ENCODE measurements around the gene NR3C2. TPM values are rescaled to one million over a fixed set of nuclear protein-coding genes. Genes with fewer than 3 reads are reported as not detected.

Gene NR3C2
- total RNA-seq, 5 donors from 2014 or later (not counting 1 experiment from before 2014, with no cell fraction given) = 33.5 to 60.4 (median 34.5) TPM

DNA sequence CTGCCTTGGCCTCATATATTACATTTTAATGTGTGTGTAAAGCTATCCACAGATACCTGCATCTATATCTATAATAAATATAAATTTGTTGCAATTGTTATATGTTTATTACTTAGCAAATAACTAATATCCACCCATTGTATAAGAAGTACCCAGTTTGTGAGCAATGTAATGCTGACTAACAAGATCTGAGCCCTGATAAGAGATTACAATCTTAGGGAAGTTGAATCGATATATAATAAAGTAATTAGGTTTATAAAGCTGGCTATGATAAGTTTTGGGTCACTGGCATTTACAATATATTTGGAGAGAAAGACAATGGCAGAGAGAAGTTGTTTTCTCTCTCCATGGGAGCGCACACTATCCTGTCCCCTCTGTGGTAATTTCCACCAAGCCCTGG, 280.6 kb downstream of the NR3C2 start:
- no CpG with 5 or more reads among the region's 2 CpGs for WGBS (ENCODE audit: insufficient coverage)
- no peak for DNase-seq
- Histone ChIP-seq H3K36me3 (ENCODE audit: control insufficient read depth in 2 of 2, extremely low read depth in 1 of 2, insufficient read depth in 1 of 2, low read length in 1 of 2) (no peaks in the 10 kb centered on the region), H3K27ac (ENCODE audit: low read length) (no peak overlapping the region), H3K4me3 (ENCODE audit: control insufficient read depth in 1 of 2, extremely low read depth in 1 of 2, low read length in 1 of 2) (no peak overlapping the region), H3K4me1 (ENCODE audit: control insufficient read depth in 1 of 2, extremely low read depth in 1 of 2, insufficient read depth in 2 of 2, low read length in 2 of 2) (no peaks in the 10 kb centered on the region), H3K27me3 (replicated peaks in 1 of 2; ENCODE audit: control insufficient read depth in 2 of 2, extremely low read depth in 1 of 2, insufficient read depth in 2 of 2, low read length in 1 of 2) (no peaks in the 10 kb centered on the region), H3K9me3 (no peaks in the 10 kb centered on the region)
- H3K27me3 Mint-ChIP-seq = no peaks in the 10 kb centered on the region
- H3K27ac Mint-ChIP-seq = no peak overlapping the region
- peaks cover 0 to 16% (median 4%) of the 10 kb centered on the region in 3 donors for H3K4me1 Mint-ChIP-seq
- H3K4me3 Mint-ChIP-seq = no peak overlapping the region
- H3K9me3 Mint-ChIP-seq = peaks cover 0 to 10% (median 0%) of the 10 kb centered on the region in 3 donors
- no peak for ATAC-seq (replicated peaks in 1 of 4)
- ChIA-PET CTCF (no interaction called here), POLR2A (no interaction called here)
- peaks cover 15% of the 10 kb centered on the region for H3K36me3 Mint-ChIP-seq

DNA sequence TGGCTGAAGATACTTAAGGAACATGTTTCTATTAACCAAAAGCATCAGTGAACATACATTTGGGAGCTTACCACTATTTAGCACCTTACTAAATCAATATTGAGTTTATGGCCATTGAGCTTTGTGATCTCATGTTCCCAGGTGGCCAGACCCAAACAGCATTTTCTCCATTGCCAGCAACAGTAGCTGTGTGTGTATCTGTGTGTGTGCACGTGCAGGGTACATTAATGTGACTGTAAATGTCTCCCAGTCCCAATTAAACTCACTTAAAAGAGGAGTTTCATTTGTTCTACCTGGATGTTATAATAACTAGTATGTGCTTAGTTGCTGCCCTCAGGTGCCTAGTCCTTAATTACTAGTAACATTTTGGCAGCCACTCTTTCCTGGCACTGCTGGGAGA, 282.4 kb downstream of the NR3C2 start:
- H3K4me3 Mint-ChIP-seq = no peak overlapping the region
- ATAC-seq (replicated peaks in 1 of 4) (no peak), DNase-seq (no peak)
- POLR2A ChIA-PET = interaction anchor here in 1 of 2 donors (0.7 kb wide), 1 partner anchor 105 kb away, joined by 3 read pairs; no protein-coding TSS in a partner anchor
- H3K4me1 Mint-ChIP-seq = peaks cover 0 to 13% (median 0%) of the 10 kb centered on the region in 3 donors
- Histone ChIP-seq H3K36me3 (ENCODE audit: control insufficient read depth in 2 of 2, extremely low read depth in 1 of 2, insufficient read depth in 1 of 2, low read length in 1 of 2) (no peaks in the 10 kb centered on the region), H3K27me3 (replicated peaks in 1 of 2; ENCODE audit: control insufficient read depth in 2 of 2, extremely low read depth in 1 of 2, insufficient read depth in 2 of 2, low read length in 1 of 2) (no peaks in the 10 kb centered on the region), H3K4me3 (ENCODE audit: control insufficient read depth in 1 of 2, extremely low read depth in 1 of 2, low read length in 1 of 2) (no peak overlapping the region), H3K27ac (ENCODE audit: low read length) (no peak overlapping the region), H3K4me1 (ENCODE audit: control insufficient read depth in 1 of 2, extremely low read depth in 1 of 2, insufficient read depth in 2 of 2, low read length in 2 of 2) (no peaks in the 10 kb centered on the region), H3K9me3 (no peaks in the 10 kb centered on the region)
- H3K27ac Mint-ChIP-seq = no peak overlapping the region
- no CpG with 5 or more reads among the region's 1 CpG for WGBS (ENCODE audit: insufficient coverage)
- peaks cover 0 to 10% (median 0%) of the 10 kb centered on the region in 3 donors for H3K9me3 Mint-ChIP-seq
- CTCF ChIA-PET = interaction anchor here in 1 of 2 donors (1.2 kb wide), 1 partner anchor 104 kb away, joined by 3 read pairs; no protein-coding TSS in a partner anchor
- H3K36me3 Mint-ChIP-seq = peaks cover 15% of the 10 kb centered on the region
- no peaks in the 10 kb centered on the region for H3K27me3 Mint-ChIP-seq

DNA sequence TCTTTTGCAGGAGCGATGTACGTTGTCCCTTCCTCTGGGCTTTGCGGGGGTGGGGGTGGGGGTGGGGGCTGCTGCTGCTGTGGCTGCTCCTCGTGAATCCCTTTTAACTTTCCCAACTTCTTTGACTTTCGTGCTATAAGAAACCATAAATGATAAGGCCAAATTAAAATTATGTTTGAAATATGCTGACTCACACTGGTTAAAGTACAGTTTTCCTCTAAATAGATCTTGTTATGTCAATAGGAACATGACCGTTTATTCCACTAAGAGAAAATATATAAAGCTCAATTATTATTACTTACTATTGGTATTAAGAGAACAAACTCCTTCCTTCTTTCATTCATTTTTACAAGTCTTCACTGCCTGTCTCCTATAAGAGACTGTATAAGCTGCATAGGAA, 287.4 kb downstream of the NR3C2 start:
- H3K36me3 ChIP-seq (ENCODE audit: control insufficient read depth in 2 of 2, extremely low read depth in 1 of 2, insufficient read depth in 1 of 2, low read length in 1 of 2) = peaks cover 0 to 7% of the 10 kb centered on the region in 2 donors
- no peaks in the 10 kb centered on the region for H3K9me3 ChIP-seq
- Mint-ChIP-seq H3K4me3 (no peak overlapping the region), H3K27me3 (no peaks in the 10 kb centered on the region), H3K36me3 (peaks cover 43% of the 10 kb centered on the region), H3K4me1 (no peaks in the 10 kb centered on the region), H3K9me3 (peaks cover 0 to 10% (median 0%) of the 10 kb centered on the region in 3 donors), H3K27ac (no peak overlapping the region)
- ChIA-PET CTCF (no interaction called here), POLR2A (interaction anchor here in 1 of 2 donors (0.5 to 0.6 kb wide), 2 partner anchors 10 to 948 kb away, joined by 3 read pairs; no protein-coding TSS in a partner anchor)
- no peak overlapping the region for H3K27ac ChIP-seq (ENCODE audit: low read length)
- H3K27me3 ChIP-seq (replicated peaks in 1 of 2; ENCODE audit: control insufficient read depth in 2 of 2, extremely low read depth in 1 of 2, insufficient read depth in 2 of 2, low read length in 1 of 2) = no peaks in the 10 kb centered on the region
- ATAC-seq (replicated peaks in 1 of 4) (no peak), DNase-seq (no peak)
- no peaks in the 10 kb centered on the region for H3K4me1 ChIP-seq (ENCODE audit: control insufficient read depth in 1 of 2, extremely low read depth in 1 of 2, insufficient read depth in 2 of 2, low read length in 2 of 2)
- H3K4me3 ChIP-seq (ENCODE audit: control insufficient read depth in 1 of 2, extremely low read depth in 1 of 2, low read length in 1 of 2) = no peak overlapping the region
- no CpG with 5 or more reads among the region's 6 CpGs for WGBS (ENCODE audit: insufficient coverage)

DNA sequence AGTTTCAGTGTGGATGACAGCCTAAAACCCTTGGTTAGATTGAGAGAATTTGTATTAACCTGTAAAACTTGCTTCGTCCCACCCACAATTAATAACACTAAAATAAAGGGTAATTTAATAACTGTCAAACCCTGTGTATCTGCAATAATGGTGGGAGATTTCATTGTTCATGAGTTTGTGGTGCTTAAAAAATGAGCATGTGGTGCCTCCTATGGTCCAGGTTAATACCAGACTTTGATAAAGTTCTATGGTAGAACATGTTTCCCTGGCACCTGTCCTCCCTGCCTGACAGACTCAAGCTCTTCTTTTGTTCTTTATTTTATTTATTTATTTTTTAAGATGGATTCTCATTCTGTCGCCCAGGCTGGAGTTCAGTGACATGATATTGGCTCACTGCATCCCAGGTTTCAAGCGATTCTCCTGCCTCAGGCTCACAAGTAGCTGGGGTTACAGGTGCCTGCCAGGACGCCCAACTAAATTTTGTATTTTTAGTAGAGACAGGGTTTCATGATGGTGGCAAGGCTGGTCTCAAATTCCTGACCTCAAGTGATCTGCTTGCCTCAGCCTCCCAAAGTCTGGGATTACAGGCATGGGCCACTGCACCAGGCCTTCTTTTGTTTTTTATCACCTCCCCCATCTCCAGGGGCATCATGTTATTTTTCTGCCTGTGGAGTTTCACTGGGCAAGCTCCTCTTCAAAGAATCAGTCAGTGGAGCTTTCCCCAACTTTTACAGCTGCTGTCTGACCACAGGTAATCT, 289.2 kb downstream of the NR3C2 start:
- Mint-ChIP-seq H3K27ac (no peak overlapping the region), H3K36me3 (peaks cover 49% of the 10 kb centered on the region), H3K4me1 (peaks cover 0 to 5% (median 0%) of the 10 kb centered on the region in 3 donors), H3K4me3 (no peak overlapping the region), H3K27me3 (no peaks in the 10 kb centered on the region), H3K9me3 (peaks cover 0 to 5% (median 0%) of the 10 kb centered on the region in 3 donors)
- Histone ChIP-seq H3K27me3 (replicated peaks in 1 of 2; ENCODE audit: control insufficient read depth in 2 of 2, extremely low read depth in 1 of 2, insufficient read depth in 2 of 2, low read length in 1 of 2) (no peaks in the 10 kb centered on the region), H3K9me3 (no peaks in the 10 kb centered on the region), H3K4me1 (ENCODE audit: control insufficient read depth in 1 of 2, extremely low read depth in 1 of 2, insufficient read depth in 2 of 2, low read length in 2 of 2) (no peaks in the 10 kb centered on the region), H3K4me3 (ENCODE audit: control insufficient read depth in 1 of 2, extremely low read depth in 1 of 2, low read length in 1 of 2) (no peak overlapping the region), H3K27ac (ENCODE audit: low read length) (no peak overlapping the region), H3K36me3 (ENCODE audit: control insufficient read depth in 2 of 2, extremely low read depth in 1 of 2, insufficient read depth in 1 of 2, low read length in 1 of 2) (peaks cover 0 to 7% of the 10 kb centered on the region in 2 donors)
- ATAC-seq (replicated peaks in 1 of 4) (no peak), DNase-seq (peak in 1 of 35 experiments; percentile 11)
- ChIA-PET POLR2A (no interaction called here), CTCF (no interaction called here)
- WGBS (ENCODE audit: insufficient coverage) = 94% methylated on average over 2 of the region's 4 CpGs

DNA sequence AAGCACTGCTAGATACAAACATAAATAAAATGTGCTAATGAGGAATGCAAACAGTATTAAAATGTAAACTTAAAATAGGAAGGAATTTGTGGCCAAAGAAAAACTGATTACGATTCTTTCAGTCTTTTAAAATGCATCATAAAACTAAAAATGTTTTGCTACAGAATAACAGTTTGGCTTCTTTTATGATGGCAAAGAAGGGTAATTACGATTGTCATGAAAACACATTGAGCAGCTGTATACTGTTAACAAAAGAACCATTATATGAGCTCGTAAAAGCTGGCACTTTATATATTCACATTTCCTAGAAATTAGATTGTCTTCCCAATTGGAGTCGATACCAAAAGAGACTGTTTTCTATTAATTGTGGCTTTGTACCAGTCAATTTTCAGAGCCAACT, 290.4 kb downstream of the NR3C2 start:
- no CpG with 5 or more reads among the region's 4 CpGs for WGBS (ENCODE audit: insufficient coverage)
- Mint-ChIP-seq H3K27me3 (no peaks in the 10 kb centered on the region), H3K27ac (no peak overlapping the region), H3K4me1 (peaks cover 0 to 5% (median 0%) of the 10 kb centered on the region in 3 donors), H3K4me3 (no peak overlapping the region), H3K9me3 (no peaks in the 10 kb centered on the region), H3K36me3 (peaks cover 55% of the 10 kb centered on the region)
- no peak for ATAC-seq (replicated peaks in 1 of 4)
- CTCF ChIA-PET = no interaction called here
- Histone ChIP-seq H3K27ac (ENCODE audit: low read length) (no peak overlapping the region), H3K4me3 (ENCODE audit: control insufficient read depth in 1 of 2, extremely low read depth in 1 of 2, low read length in 1 of 2) (no peak overlapping the region), H3K27me3 (replicated peaks in 1 of 2; ENCODE audit: control insufficient read depth in 2 of 2, extremely low read depth in 1 of 2, insufficient read depth in 2 of 2, low read length in 1 of 2) (no peaks in the 10 kb centered on the region), H3K9me3 (no peaks in the 10 kb centered on the region), H3K4me1 (ENCODE audit: control insufficient read depth in 1 of 2, extremely low read depth in 1 of 2, insufficient read depth in 2 of 2, low read length in 2 of 2) (no peaks in the 10 kb centered on the region), H3K36me3 (ENCODE audit: control insufficient read depth in 2 of 2, extremely low read depth in 1 of 2, insufficient read depth in 1 of 2, low read length in 1 of 2) (peaks cover 0 to 7% of the 10 kb centered on the region in 2 donors)
- POLR2A ChIA-PET = no interaction called here
- no peak for DNase-seq

DNA sequence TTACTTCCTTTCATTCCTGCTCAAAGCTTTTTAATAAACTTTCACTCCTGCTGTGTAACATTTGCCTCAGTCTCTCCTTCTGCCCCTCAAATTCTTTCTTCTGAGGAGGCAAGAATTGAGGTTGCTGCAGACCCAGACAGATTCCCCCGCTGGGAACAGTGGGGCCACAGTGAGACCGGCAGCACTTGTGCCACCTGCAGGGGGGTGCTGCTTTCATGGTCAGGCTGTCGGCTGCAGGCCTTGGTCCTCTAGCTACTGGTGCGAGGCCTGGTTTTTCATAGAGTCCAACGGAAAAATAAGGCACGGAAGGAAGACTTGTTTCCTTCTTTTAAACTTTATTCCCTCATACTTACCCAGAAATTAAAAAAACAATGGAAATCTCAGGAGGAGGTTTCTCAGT, 296.7 kb downstream of the NR3C2 start:
- CTCF ChIA-PET = no interaction called here
- peaks cover 74% of the 10 kb centered on the region for H3K36me3 Mint-ChIP-seq
- 96% methylated on average over 4 of the region's 6 CpGs for WGBS (ENCODE audit: insufficient coverage)

More for the DNA sequence above, 296.7 kb downstream of the NR3C2 start:
- no peak overlapping the region for H3K27ac ChIP-seq (ENCODE audit: low read length)
- Mint-ChIP-seq H3K9me3 (no peaks in the 10 kb centered on the region), H3K4me1 (peaks cover 0 to 5% (median 0%) of the 10 kb centered on the region in 3 donors), H3K27me3 (no peaks in the 10 kb centered on the region), H3K27ac (no peak overlapping the region), H3K4me3 (no peak overlapping the region)
- ATAC-seq (replicated peaks in 1 of 4) (no peak), DNase-seq (no peak)
- no peaks in the 10 kb centered on the region for H3K4me1 ChIP-seq (ENCODE audit: control insufficient read depth in 1 of 2, extremely low read depth in 1 of 2, insufficient read depth in 2 of 2, low read length in 2 of 2)
- H3K36me3 ChIP-seq (ENCODE audit: control insufficient read depth in 2 of 2, extremely low read depth in 1 of 2, insufficient read depth in 1 of 2, low read length in 1 of 2) = no peaks in the 10 kb centered on the region
- no peaks in the 10 kb centered on the region for H3K27me3 ChIP-seq (replicated peaks in 1 of 2; ENCODE audit: control insufficient read depth in 2 of 2, extremely low read depth in 1 of 2, insufficient read depth in 2 of 2, low read length in 1 of 2)
- POLR2A ChIA-PET = no interaction called here
- H3K4me3 ChIP-seq (ENCODE audit: control insufficient read depth in 1 of 2, extremely low read depth in 1 of 2, low read length in 1 of 2) = no peak overlapping the region
- H3K9me3 ChIP-seq = no peaks in the 10 kb centered on the region
